Measurements from ENCODE around the gene DPEP2. TPM values are rescaled to one million over a fixed set of nuclear protein-coding genes. Genes with fewer than 3 reads are reported as not detected.
A peak's percentile ranks its signal among the peaks of the same experiment; 100 is the strongest.

Gene DPEP2
- total RNA-seq, 1 donor from 2014 or later, result not detected

- H3K9me3 Mint-ChIP-seq, result no peaks in the 10 kb centered on the region
- Histone ChIP-seq H4K20me1 (ENCODE audit: low read depth) (peaks cover 33% of the 10 kb centered on the region), H3K4me3 (no peak overlapping the region), H3K4me2 (no peak overlapping the region), H3K79me2 (ENCODE audit: low read depth) (no peaks in the 10 kb centered on the region), H2AFZ (replicated peaks) (no peak overlapping the region), H3K27me3 (no peaks in the 10 kb centered on the region), H3K27ac (no peak overlapping the region), H3K36me3 (no peaks in the 10 kb centered on the region), H3K4me1 (peaks cover 16% of the 10 kb centered on the region), H3K9me3 (ENCODE audit: low read depth) (no peaks in the 10 kb centered on the region), H3F3A (ENCODE audit: low read depth) (peaks cover 32% of the 10 kb centered on the region), H3K9ac (no peak overlapping the region)
- DNase-seq (ENCODE audit: low spot score), result no peak
- H3K27me3 Mint-ChIP-seq (ENCODE audit: insufficient read depth, low read depth), result peaks cover 5% of the 10 kb centered on the region
- no peaks in the 10 kb centered on the region for H3K36me3 Mint-ChIP-seq
- TF ChIP-seq EZH2 (IDR thresholded peaks at IDR 0.05), result no peak
- TF ChIP-seq CTCF (IDR thresholded peaks at IDR 0.05), result no peak
- TF ChIP-seq EZH2phosphoT487 (IDR thresholded peaks at IDR 0.05), result no peak
- no peak overlapping the region for H3K4me3 Mint-ChIP-seq
- H3K4me1 Mint-ChIP-seq, result peaks cover 20% of the 10 kb centered on the region
- H3K27ac Mint-ChIP-seq, result no peak overlapping the region
Measured at GRCh38 chr16:67946128-67946569, 53.1 kb downstream of the DPEP2 start.

DNA sequence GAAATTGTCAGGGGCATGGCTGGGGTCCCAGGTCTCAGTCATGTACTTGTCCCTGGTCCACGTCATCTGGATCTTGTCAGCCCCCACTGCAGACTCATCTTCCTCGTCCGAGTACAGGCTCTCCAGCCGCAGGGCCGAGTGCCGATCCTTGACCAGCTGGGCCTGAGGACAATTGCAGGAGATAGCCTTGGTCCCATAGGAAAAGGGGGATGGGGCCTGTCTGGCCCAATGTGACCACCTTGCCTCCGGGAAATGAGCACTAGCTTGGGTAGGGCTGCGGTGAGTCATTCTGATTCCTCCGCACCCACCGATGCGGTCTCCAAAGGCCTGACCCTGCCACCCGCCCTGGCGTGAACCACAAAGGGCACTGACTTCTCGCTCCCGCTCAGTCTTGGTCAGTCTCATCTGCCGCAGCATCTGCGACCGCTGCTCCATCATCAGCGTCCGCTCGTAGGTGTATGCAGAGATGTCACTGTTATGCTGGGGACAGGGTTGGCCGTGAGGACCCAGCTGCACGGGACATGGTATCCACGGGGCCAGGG, 53.8 kb downstream of the DPEP2 start:
- H3K36me3 ChIP-seq, result no peaks in the 10 kb centered on the region

GRCh38 chr16:67944690-67945391, 54.4 kb downstream of the DPEP2 start:
- no peak overlapping the region for H3K27ac Mint-ChIP-seq
- H3K9me3 Mint-ChIP-seq, result no peaks in the 10 kb centered on the region
- peaks cover 36% of the 10 kb centered on the region for H3F3A ChIP-seq (ENCODE audit: low read depth)
- H3K27me3 Mint-ChIP-seq (ENCODE audit: insufficient read depth, low read depth), result peaks cover 5% of the 10 kb centered on the region
- no peak for DNase-seq (ENCODE audit: low spot score)
- no peak overlapping the region for H3K9ac ChIP-seq
- H3K4me1 ChIP-seq, result peaks cover 16% of the 10 kb centered on the region
- no peak overlapping the region for H3K4me3 ChIP-seq
- no peaks in the 10 kb centered on the region for H3K27me3 ChIP-seq
- no peaks in the 10 kb centered on the region for H3K36me3 Mint-ChIP-seq
- TF ChIP-seq EZH2 (IDR thresholded peaks at IDR 0.05), result no peak
- TF ChIP-seq EZH2phosphoT487 (IDR thresholded peaks at IDR 0.05), result no peak
- TF ChIP-seq CTCF (IDR thresholded peaks at IDR 0.05), result no peak
- H2AFZ ChIP-seq (replicated peaks), result no peak overlapping the region
- peak overlapping the region; percentile 78 for H3K27ac ChIP-seq
- H3K79me2 ChIP-seq (ENCODE audit: low read depth), result no peaks in the 10 kb centered on the region
- no peak overlapping the region for H3K4me3 Mint-ChIP-seq
- no peaks in the 10 kb centered on the region for H3K9me3 ChIP-seq (ENCODE audit: low read depth)
- H4K20me1 ChIP-seq (ENCODE audit: low read depth), result peaks cover 37% of the 10 kb centered on the region
- H3K4me1 Mint-ChIP-seq, result peaks cover 20% of the 10 kb centered on the region
- peak overlapping the region; percentile 57 for H3K4me2 ChIP-seq
- H3K36me3 ChIP-seq, result no peaks in the 10 kb centered on the region

More for the DNA sequence above, 53.8 kb downstream of the DPEP2 start:
- H3K27ac ChIP-seq, result no peak overlapping the region
- no peak for DNase-seq (ENCODE audit: low spot score)
- Mint-ChIP-seq H3K27ac (no peak overlapping the region), H3K4me3 (no peak overlapping the region), H3K4me1 (peaks cover 20% of the 10 kb centered on the region), H3K9me3 (no peaks in the 10 kb centered on the region), H3K36me3 (no peaks in the 10 kb centered on the region), H3K27me3 (ENCODE audit: insufficient read depth, low read depth) (peaks cover 5% of the 10 kb centered on the region)
- H3K9ac ChIP-seq, result no peak overlapping the region
- H3K79me2 ChIP-seq (ENCODE audit: low read depth), result no peaks in the 10 kb centered on the region
- H2AFZ ChIP-seq (replicated peaks), result no peak overlapping the region
- H3K4me2 ChIP-seq, result no peak overlapping the region
- no peaks in the 10 kb centered on the region for H3K27me3 ChIP-seq
- peaks cover 36% of the 10 kb centered on the region for H3F3A ChIP-seq (ENCODE audit: low read depth)
- H4K20me1 ChIP-seq (ENCODE audit: low read depth), result peaks cover 37% of the 10 kb centered on the region
- peaks cover 16% of the 10 kb centered on the region for H3K4me1 ChIP-seq
- H3K9me3 ChIP-seq (ENCODE audit: low read depth), result no peaks in the 10 kb centered on the region
- TF ChIP-seq EZH2 (IDR thresholded peaks at IDR 0.05), result no peak
- no peak for TF ChIP-seq EZH2phosphoT487 (IDR thresholded peaks at IDR 0.05)
- no peak for TF ChIP-seq CTCF (IDR thresholded peaks at IDR 0.05)
- no peak overlapping the region for H3K4me3 ChIP-seq

Measured in neural progenitor cell (in vitro differentiated cells).